Thyroid gland (tissue), 4 donors: ENCODE results near the gene HOXA3.

Experiments
- CTCF ChIP-seq, 6 experiments: fragments of 200-600 bp in 3 of 6; fragments of 450-650 bp in 3 of 6; sonication (generic) in 3 of 6; IDR thresholded peaks; one replicate each; pipeline ENCODE4 v1.5.1; 2016 to 2019; ENCODE audit warnings: antibody characterized with exemption in 6 of 6, mild to moderate bottlenecking in 2 of 6, inconsistent platforms in 1 of 6, moderate library complexity in 1 of 6
- POLR2A ChIP-seq, 2 donors: fragments of 450-650 bp; IDR thresholded peaks; one replicate each; pipeline ENCODE4 v1.6.1; 2017; ENCODE audit warnings: antibody characterized with exemption in 2 of 2, mild to moderate bottlenecking in 2 of 2, moderate library complexity in 1 of 2

GRCh38 chr7:27180431-27181420, 28.3 kb upstream of the HOXA3 start:
- TF ChIP-seq CTCF (IDR thresholded peaks at IDR 0.05) (no peak), POLR2A (IDR thresholded peaks at IDR 0.05) (no peak)
